Upper lobe of right lung (tissue), 1 donor: ENCODE results near the gene EML1. TPM values are rescaled to one million over a fixed set of nuclear protein-coding genes. Genes with fewer than 3 reads are reported as not detected.

Experiments
- ATAC-seq: fragments of 200-7000 bp; cut with Tn5 transposase; one replicate; pipeline ENCODE4 v1.9.1; 2020; ENCODE audit warnings: mild to moderate bottlenecking, moderate library complexity
- DNase-seq: peaks from one replicate; pipeline ENCODE4 v3.0.0-alpha.2; 2020
- H3K27ac ChIP-seq: fragments of 200-600 bp; one replicate; pipeline ENCODE4 v1.8.0; 2022
- H3K27me3 ChIP-seq: fragments of 200-600 bp; one replicate; pipeline ENCODE4 v1.8.0; 2022; ENCODE audit warnings: mild to moderate bottlenecking
- H3K36me3 ChIP-seq: fragments of 200-600 bp; one replicate; pipeline ENCODE4 v1.8.0; 2022
- H3K4me1 ChIP-seq: fragments of 200-600 bp; one replicate; pipeline ENCODE4 v1.8.0; 2022
- H3K4me3 ChIP-seq: fragments of 200-600 bp; one replicate; pipeline ENCODE4 v1.8.0; 2022; ENCODE audit warnings: mild to moderate bottlenecking
- H3K9me3 ChIP-seq: fragments of 200-600 bp; one replicate; pipeline ENCODE4 v1.8.0; 2022
- intact Hi-C: fragments of 100-400 bp; cut with DNase I; formaldehyde crosslinking; loops from one replicate; pipeline ENCODE4 v1.11.0; 2022
- total RNA-seq: library from RNA; stranded (reverse); fragmentation: NEBNext Ultra II Directional; extraction: Animal tissue kit (Norgen Biotek cat#: 25700); gene quantifications from one replicate; pipeline ENCODE4 v1.2.1, GENCODE V29; 2021
- TF ChIP-seq, protein P1 (sequence below): fragments of 200-600 bp; IDR thresholded peaks from one replicate; pipeline ENCODE4 v1.8.0; 2022; ENCODE audit warnings: antibody characterized with exemption
- donor health status: DM: no; HTN: yes; CAD: no; lungs with severe emphysema.

Gene EML1
- total RNA-seq, 1 donor from 2014 or later = 42.2 TPM

DNA sequence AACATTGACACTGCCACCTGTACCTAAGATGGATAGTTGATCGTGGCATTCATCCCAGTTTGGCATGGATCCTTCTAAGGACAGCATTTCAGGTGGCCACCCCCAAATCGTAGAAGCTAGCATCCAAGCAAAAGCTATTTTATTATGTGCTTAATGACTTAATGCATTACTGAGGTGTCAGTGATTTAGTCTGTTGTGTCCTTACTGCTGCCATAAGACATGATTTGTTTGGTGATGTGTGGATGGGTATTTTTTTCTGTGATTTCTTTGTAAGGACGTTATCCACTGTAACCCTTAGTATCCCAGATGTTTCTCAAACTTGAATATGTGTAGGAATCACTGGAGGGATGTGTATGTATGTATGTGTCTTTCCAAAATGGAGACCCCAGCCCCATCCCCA, 190.8 kb downstream of the EML1 start:
- TF ChIP-seq, protein P1, sequence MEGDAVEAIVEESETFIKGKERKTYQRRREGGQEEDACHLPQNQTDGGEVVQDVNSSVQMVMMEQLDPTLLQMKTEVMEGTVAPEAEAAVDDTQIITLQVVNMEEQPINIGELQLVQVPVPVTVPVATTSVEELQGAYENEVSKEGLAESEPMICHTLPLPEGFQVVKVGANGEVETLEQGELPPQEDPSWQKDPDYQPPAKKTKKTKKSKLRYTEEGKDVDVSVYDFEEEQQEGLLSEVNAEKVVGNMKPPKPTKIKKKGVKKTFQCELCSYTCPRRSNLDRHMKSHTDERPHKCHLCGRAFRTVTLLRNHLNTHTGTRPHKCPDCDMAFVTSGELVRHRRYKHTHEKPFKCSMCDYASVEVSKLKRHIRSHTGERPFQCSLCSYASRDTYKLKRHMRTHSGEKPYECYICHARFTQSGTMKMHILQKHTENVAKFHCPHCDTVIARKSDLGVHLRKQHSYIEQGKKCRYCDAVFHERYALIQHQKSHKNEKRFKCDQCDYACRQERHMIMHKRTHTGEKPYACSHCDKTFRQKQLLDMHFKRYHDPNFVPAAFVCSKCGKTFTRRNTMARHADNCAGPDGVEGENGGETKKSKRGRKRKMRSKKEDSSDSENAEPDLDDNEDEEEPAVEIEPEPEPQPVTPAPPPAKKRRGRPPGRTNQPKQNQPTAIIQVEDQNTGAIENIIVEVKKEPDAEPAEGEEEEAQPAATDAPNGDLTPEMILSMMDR = no peak
- DNase-seq (no peak), ATAC-seq (no peak)
- intact Hi-C loops = loop anchor here (5.0 to 10.0 kb wide), 2 partner anchors 121 to 208 kb away; no protein-coding TSS in a partner anchor
- no peaks in the 10 kb centered on the region for H3K36me3 ChIP-seq
- no peak overlapping the region for H3K4me3 ChIP-seq
- H3K4me1 ChIP-seq = no peaks in the 10 kb centered on the region
- H3K27me3 ChIP-seq = no peaks in the 10 kb centered on the region
- H3K27ac ChIP-seq = no peak overlapping the region
- H3K9me3 ChIP-seq = no peaks in the 10 kb centered on the region

- H3K4me3 ChIP-seq = no peak overlapping the region
- DNase-seq (no peak), ATAC-seq (no peak)
- no peaks in the 10 kb centered on the region for H3K27me3 ChIP-seq
- no peak overlapping the region for H3K27ac ChIP-seq
- no peaks in the 10 kb centered on the region for H3K36me3 ChIP-seq
- H3K9me3 ChIP-seq = no peaks in the 10 kb centered on the region
- intact Hi-C loops = loop anchor here (10.0 kb wide), 1 partner anchor 118 kb away; no protein-coding TSS in a partner anchor
- peaks cover 16% of the 10 kb centered on the region for H3K4me1 ChIP-seq
- TF ChIP-seq, protein P1 = no peak
These were observed 193.2 kb downstream of the EML1 start for GRCh38 chr14:99986396-99986795.

DNA sequence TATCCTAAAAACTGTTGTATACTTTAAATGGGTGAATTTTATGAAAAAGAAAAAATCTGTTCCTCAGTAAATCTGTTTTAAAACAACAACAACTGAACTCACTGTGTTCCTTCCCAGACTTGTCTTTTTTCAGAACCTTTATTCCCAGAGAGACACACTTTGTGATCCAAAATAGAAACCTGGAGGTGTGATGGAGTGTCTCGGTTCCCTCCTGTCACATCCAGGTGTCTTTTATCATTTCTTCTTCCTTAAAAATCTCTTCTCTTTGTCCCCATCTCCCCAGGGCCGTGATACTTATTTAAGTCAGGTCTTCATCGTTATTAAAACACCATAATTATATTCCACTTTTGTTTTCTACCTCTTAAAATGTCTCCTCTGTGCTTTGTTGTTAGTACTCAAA, 195.8 kb downstream of the EML1 start:
- Histone ChIP-seq H3K27me3 (no peaks in the 10 kb centered on the region), H3K9me3 (no peaks in the 10 kb centered on the region), H3K36me3 (no peaks in the 10 kb centered on the region), H3K27ac (no peak overlapping the region), H3K4me3 (no peak overlapping the region), H3K4me1 (peaks cover 16% of the 10 kb centered on the region)
- no peak for ATAC-seq
- TF ChIP-seq, protein P1 = no peak
- intact Hi-C loops = loop anchor here (10.0 kb wide), 1 partner anchor 116 kb away; no protein-coding TSS in a partner anchor
- no peak for DNase-seq

DNA sequence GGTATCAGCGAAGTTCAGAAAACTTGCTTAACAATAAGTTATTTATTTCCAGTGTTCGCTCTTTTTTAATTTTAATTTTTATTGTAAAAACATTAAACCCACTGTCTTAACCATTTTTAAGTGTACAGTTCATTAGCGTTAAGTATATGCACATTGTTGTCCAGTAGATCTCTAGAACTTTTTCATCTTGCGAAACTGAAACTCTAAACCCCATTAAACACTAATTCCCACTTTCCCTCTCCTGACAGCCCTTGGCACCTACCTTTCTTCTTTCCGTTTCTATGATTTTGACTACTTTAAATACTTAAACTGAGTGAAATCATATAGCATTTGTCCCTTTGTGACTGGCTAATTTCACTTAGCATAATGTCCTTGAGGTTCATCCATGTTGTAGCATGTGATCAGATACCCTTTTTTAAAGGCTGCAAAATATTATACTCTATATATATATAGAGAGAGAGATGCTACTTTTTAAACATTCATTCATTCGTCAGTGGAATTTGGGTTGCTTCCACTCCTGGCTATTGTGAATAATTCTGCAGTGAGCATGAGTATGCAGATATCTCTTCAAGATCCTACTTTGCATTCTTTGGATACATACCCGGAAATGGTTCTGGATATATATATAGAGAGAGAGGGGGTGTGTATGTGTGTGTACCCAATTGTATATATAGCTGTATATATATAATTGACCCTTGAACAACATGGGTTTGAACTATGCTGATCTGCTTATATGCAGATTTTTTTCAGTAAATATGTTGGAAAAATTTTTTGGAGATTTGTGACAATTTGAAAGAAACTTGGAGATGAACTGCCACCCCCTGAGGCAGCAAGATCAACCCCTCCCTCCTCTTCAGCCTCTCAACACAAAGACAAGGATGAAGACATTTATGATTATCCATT, 197.3 kb downstream of the EML1 start:
- DNase-seq (no peak), ATAC-seq (no peak)
- Histone ChIP-seq H3K9me3 (no peaks in the 10 kb centered on the region), H3K27ac (no peak overlapping the region), H3K4me3 (no peak overlapping the region), H3K4me1 (peaks cover 16% of the 10 kb centered on the region), H3K27me3 (no peaks in the 10 kb centered on the region), H3K36me3 (no peaks in the 10 kb centered on the region)
- TF ChIP-seq, protein P1 = no peak
- intact Hi-C loops = no loop called here

DNA sequence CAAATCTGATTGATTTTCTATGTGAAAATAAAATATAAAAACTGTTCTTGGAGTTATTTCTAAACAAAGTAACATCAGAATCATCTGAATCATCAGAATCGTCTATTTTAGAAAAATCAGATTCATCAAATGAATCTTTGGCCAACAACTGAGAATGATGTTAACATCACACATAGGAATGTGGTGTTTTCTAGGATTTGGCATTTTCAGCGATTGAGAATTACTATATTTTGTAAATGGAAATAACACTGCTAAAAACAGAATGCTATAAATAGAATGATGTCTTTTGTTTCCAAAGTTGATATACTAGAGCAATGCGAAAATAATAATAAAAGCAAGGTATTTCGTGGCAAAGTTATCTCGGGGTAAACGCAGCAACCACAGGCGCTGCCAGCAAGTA, 198.1 kb downstream of the EML1 start:
- H3K9me3 ChIP-seq = no peaks in the 10 kb centered on the region
- no peaks in the 10 kb centered on the region for H3K27me3 ChIP-seq
- H3K4me3 ChIP-seq = no peak overlapping the region
- TF ChIP-seq, protein P1 = no peak
- DNase-seq = no peak
- H3K27ac ChIP-seq = no peak overlapping the region
- no peaks in the 10 kb centered on the region for H3K36me3 ChIP-seq
- peaks cover 16% of the 10 kb centered on the region for H3K4me1 ChIP-seq
- no peak for ATAC-seq
- intact Hi-C loops = no loop called here

Other genes starting within 250 kb of the EML1 start
- gene CCDC85C, start 189.2 kb upstream of the EML1 start, total RNA-seq = 22.6 TPM
- 1.6 TPM for gene HHIPL1, start 148.3 kb upstream of the EML1 start, total RNA-seq
- 1.3 TPM for gene CYP46A1, start 109.1 kb upstream of the EML1 start, total RNA-seq